Cerebellar nuclear complex (tissue), 1 donor: Measurements from ENCODE around the gene CEP68.
"Not testable (repeated sequence)": the region's sequence is repeated elsewhere in the genome, so short reads cannot be mapped to it uniquely, and the experiment has no call there.

Experiments used
- DNase-seq, 2 experiments: peaks; one replicate each; lab custom pipeline; 2025; lab: John Stamatoyannopoulos, UW

The CEP68 gene

GRCh38 chr2:65056215-65057053, at the start of gene CEP68:
TSS of gene CEP68 (plus strand) at chr2:65056416. CDS start at chr2:65069445, 13,029 bp downstream.
- peak; percentile 89 to 90 for DNase-seq

- DNase-seq = no peak
These were observed 42.4 kb upstream of the CEP68 start for GRCh38 chr2:65013776-65014175.

- no peak for DNase-seq
These were observed 40.5 kb upstream of the CEP68 start for GRCh38 chr2:65015731-65016130.

GRCh38 chr2:65016789-65017188, 39.4 kb upstream of the CEP68 start:
- DNase-seq = no peak

GRCh38 chr2:65017335-65017734, 38.9 kb upstream of the CEP68 start:
- no peak for DNase-seq

- no peak for DNase-seq
These were observed 38.1 kb upstream of the CEP68 start for GRCh38 chr2:65018141-65018582.

- DNase-seq = no peak
These were observed 37.2 kb upstream of the CEP68 start for GRCh38 chr2:65019010-65019409.

- no peak for DNase-seq
These were observed 36.5 kb upstream of the CEP68 start for GRCh38 chr2:65019675-65020195.

GRCh38 chr2:65020251-65020650, 36.0 kb upstream of the CEP68 start:
- DNase-seq = not testable (repeated sequence)

- DNase-seq = no peak
These were observed 35.2 kb upstream of the CEP68 start for GRCh38 chr2:65020943-65021528.

- no peak for DNase-seq
These were observed 34.5 kb upstream of the CEP68 start for GRCh38 chr2:65021709-65022108.

- no peak for DNase-seq
These were observed 34.0 kb upstream of the CEP68 start for GRCh38 chr2:65022189-65022588.

GRCh38 chr2:65023742-65024141, 32.5 kb upstream of the CEP68 start:
- no peak for DNase-seq

- no peak for DNase-seq
These were observed 31.9 kb upstream of the CEP68 start for GRCh38 chr2:65024149-65024829.

- no peak for DNase-seq
These were observed 30.6 kb upstream of the CEP68 start for GRCh38 chr2:65025453-65026123.

GRCh38 chr2:65026154-65026553, 30.1 kb upstream of the CEP68 start:
- no peak for DNase-seq

GRCh38 chr2:65026704-65027464, 29.3 kb upstream of the CEP68 start:
- no peak for DNase-seq

GRCh38 chr2:65027616-65028244, 28.5 kb upstream of the CEP68 start:
- no peak for DNase-seq

- DNase-seq = no peak
These were observed 25.5 kb upstream of the CEP68 start for GRCh38 chr2:65030476-65031332.
